ENCODE data around the gene PLBD1. TPM values are rescaled to one million over a fixed set of nuclear protein-coding genes. Genes with fewer than 3 reads are reported as not detected.

Gene PLBD1
- total RNA-seq, 4 donors from 2014 or later = 4.1 to 18.7 (median 6.6) TPM

DNA sequence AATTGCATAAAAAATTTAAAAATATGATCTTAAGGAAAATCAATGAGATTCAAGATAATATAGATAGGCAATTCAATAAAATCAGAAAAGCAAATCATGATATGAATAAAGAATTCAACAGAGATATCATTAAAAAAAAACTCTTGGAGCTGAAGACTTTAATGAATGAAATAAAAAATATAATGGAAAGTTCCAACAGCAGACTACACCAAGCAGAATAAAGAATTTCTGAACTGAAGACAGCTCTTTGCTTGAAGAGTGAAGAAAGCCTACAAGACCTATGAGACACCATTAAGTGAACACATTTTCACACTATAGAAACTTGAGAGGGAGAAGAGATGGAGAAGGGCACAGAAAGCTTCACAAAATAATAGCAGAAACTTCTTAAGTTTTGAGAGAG lies 45.9 kb downstream of the PLBD1 start:
- intact Hi-C loops (cut with DNase I) = no loop called here
- no peak for DNase-seq (ENCODE audit: extremely low spot score)
- Histone ChIP-seq H3K9me3 (peaks cover 0 to 35% (median 16%) of the 10 kb centered on the region in 4 donors), H3K4me1 (no peaks in the 10 kb centered on the region), H3K27ac (replicated peaks in 1 of 4) (no peak overlapping the region), H3K27me3 (no peaks in the 10 kb centered on the region), H3K4me3 (no peak overlapping the region), H3K36me3 (peaks cover 0 to 4% (median 0%) of the 10 kb centered on the region in 4 donors)
- TF ChIP-seq EP300 (IDR thresholded peaks at IDR 0.05) (no peak), POLR2AphosphoS5 (IDR thresholded peaks at IDR 0.05) (no peak), POLR2A (IDR thresholded peaks at IDR 0.05; ENCODE audit: low read depth) (no peak), CTCF (IDR thresholded peaks at IDR 0.05) (no peak)

DNA sequence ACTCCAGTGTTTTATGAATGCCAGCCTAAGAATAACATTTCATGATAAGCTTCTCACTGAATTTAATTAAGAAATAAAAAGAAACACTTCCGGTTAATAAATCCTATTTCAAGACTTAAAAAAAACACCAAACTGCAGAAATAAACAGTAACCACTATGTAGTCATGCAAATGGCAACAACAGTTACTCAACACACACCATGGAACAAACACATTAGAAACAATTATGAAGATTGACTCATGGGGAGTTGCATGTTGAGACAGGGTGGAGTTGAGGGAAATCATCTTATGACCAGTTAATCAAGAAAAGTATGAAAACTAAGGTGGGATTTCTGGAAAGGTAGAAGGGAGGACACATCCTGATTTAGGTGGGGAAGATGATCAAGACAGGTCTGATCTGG lies 52.7 kb downstream of the PLBD1 start:
- H3K36me3 ChIP-seq = peaks cover 0 to 4% (median under 1%) of the 10 kb centered on the region in 4 donors
- no peak for DNase-seq (ENCODE audit: extremely low spot score)
- intact Hi-C loops (cut with DNase I) = no loop called here
- H3K4me1 ChIP-seq = no peaks in the 10 kb centered on the region
- H3K9me3 ChIP-seq = no peaks in the 10 kb centered on the region
- WGBS = 70% methylated on average over 1 of the region's 1 CpG
- TF ChIP-seq EP300 (IDR thresholded peaks at IDR 0.05) (no peak), POLR2AphosphoS5 (IDR thresholded peaks at IDR 0.05) (no peak), CTCF (IDR thresholded peaks at IDR 0.05) (no peak), POLR2A (IDR thresholded peaks at IDR 0.05; ENCODE audit: low read depth) (no peak)
- H3K27me3 ChIP-seq = no peaks in the 10 kb centered on the region
- no peak overlapping the region for H3K4me3 ChIP-seq
- H3K27ac ChIP-seq (replicated peaks in 1 of 4) = no peak overlapping the region

GRCh38 chr12:14514154-14514842 lies 53.4 kb downstream of the PLBD1 start:
- no peaks in the 10 kb centered on the region for H3K4me1 ChIP-seq
- no peak overlapping the region for H3K4me3 ChIP-seq
- no peaks in the 10 kb centered on the region for H3K9me3 ChIP-seq
- 60% methylated on average over 4 of the region's 4 CpGs for WGBS
- no peak overlapping the region for H3K27ac ChIP-seq (replicated peaks in 1 of 4)
- intact Hi-C loops (cut with DNase I) = no loop called here
- H3K27me3 ChIP-seq = no peaks in the 10 kb centered on the region
- H3K36me3 ChIP-seq = peaks cover 0 to 4% (median 0%) of the 10 kb centered on the region in 4 donors
- DNase-seq (ENCODE audit: extremely low spot score) = no peak
- TF ChIP-seq CTCF (IDR thresholded peaks at IDR 0.05) (peak; percentile 20 to 41 (median 25)), POLR2A (IDR thresholded peaks at IDR 0.05; ENCODE audit: low read depth) (no peak)

- WGBS = 62% methylated on average over 3 of the region's 3 CpGs
- Histone ChIP-seq H3K36me3 (peaks cover 0 to 12% (median 4%) of the 10 kb centered on the region in 4 donors), H3K27me3 (no peaks in the 10 kb centered on the region), H3K4me1 (no peaks in the 10 kb centered on the region), H3K27ac (replicated peaks in 1 of 4) (no peak overlapping the region), H3K9me3 (no peaks in the 10 kb centered on the region), H3K4me3 (no peak overlapping the region)
- no peak for DNase-seq (ENCODE audit: extremely low spot score)
- intact Hi-C loops (cut with DNase I) = no loop called here
- TF ChIP-seq POLR2AphosphoS5 (IDR thresholded peaks at IDR 0.05) (no peak), POLR2A (IDR thresholded peaks at IDR 0.05; ENCODE audit: low read depth) (no peak), EP300 (IDR thresholded peaks at IDR 0.05) (no peak), CTCF (IDR thresholded peaks at IDR 0.05) (no peak)
Observed at GRCh38 chr12:14510574-14510973, 57.1 kb downstream of the PLBD1 start.
